Endometrial microvascular endothelial cells (primary cell): ENCODE data around the gene GSTM4. TPM values are rescaled to one million over a fixed set of nuclear protein-coding genes. Genes with fewer than 3 reads are reported as not detected.

Experiments used
- in situ Hi-C: cut with HindIII; loops from 2 replicates; pipeline ENCODE4 v1.10.0; 2017; ENCODE audit warnings: low sequenced_read_pairs, low pct_unique_long_range_greater_than_20kb; ENCODE audit errors: inconsistent ontology term
- total RNA-seq: library from RNA; depleted of rRNA; stranded (reverse); fragments of >200 nt; gene quantifications from one replicate; pipeline ENCODE4 v1.2.3, GENCODE V29; 2015; ENCODE audit errors: inconsistent ontology term

Gene GSTM4
- total RNA-seq, 1 donor from 2014 or later = 6.6 TPM

GRCh38 chr1:109623601-109624161, 32.2 kb upstream of the GSTM4 start:
- in situ Hi-C loops = no loop called here

- in situ Hi-C loops = no loop called here
These were observed 31.5 kb upstream of the GSTM4 start for GRCh38 chr1:109624201-109625010.

GRCh38 chr1:109625176-109625575, 30.7 kb upstream of the GSTM4 start:
- in situ Hi-C loops = no loop called here

GRCh38 chr1:109625601-109626560, 30.0 kb upstream of the GSTM4 start:
- in situ Hi-C loops = no loop called here

- in situ Hi-C loops = no loop called here
These were observed 29.1 kb upstream of the GSTM4 start for GRCh38 chr1:109626682-109627408.

GRCh38 chr1:109627692-109628399, 28.1 kb upstream of the GSTM4 start:
- in situ Hi-C loops = no loop called here

- in situ Hi-C loops = no loop called here
These were observed 27.2 kb upstream of the GSTM4 start for GRCh38 chr1:109628540-109629321.

- in situ Hi-C loops = no loop called here
These were observed 26.4 kb upstream of the GSTM4 start for GRCh38 chr1:109629372-109630030.

GRCh38 chr1:109630081-109630897, 25.6 kb upstream of the GSTM4 start:
- in situ Hi-C loops = no loop called here

- in situ Hi-C loops = no loop called here
These were observed 24.9 kb upstream of the GSTM4 start for GRCh38 chr1:109630898-109631512.

- in situ Hi-C loops = no loop called here
These were observed 24.1 kb upstream of the GSTM4 start for GRCh38 chr1:109631513-109632505.

GRCh38 chr1:109632671-109633346, 23.1 kb upstream of the GSTM4 start:
- in situ Hi-C loops = no loop called here

GRCh38 chr1:109634292-109634691, 21.6 kb upstream of the GSTM4 start:
- in situ Hi-C loops = no loop called here
